Measurements from ENCODE around the gene TCF7L1. TPM values are rescaled to one million over a fixed set of nuclear protein-coding genes. Genes with fewer than 3 reads are reported as not detected.

Gene TCF7L1, protein sequence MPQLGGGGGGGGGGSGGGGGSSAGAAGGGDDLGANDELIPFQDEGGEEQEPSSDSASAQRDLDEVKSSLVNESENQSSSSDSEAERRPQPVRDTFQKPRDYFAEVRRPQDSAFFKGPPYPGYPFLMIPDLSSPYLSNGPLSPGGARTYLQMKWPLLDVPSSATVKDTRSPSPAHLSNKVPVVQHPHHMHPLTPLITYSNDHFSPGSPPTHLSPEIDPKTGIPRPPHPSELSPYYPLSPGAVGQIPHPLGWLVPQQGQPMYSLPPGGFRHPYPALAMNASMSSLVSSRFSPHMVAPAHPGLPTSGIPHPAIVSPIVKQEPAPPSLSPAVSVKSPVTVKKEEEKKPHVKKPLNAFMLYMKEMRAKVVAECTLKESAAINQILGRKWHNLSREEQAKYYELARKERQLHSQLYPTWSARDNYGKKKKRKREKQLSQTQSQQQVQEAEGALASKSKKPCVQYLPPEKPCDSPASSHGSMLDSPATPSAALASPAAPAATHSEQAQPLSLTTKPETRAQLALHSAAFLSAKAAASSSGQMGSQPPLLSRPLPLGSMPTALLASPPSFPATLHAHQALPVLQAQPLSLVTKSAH
- polyA plus RNA-seq (2012; rRNA removed) = 1.6 and 3.7 TPM in 2 replicates
- polyA plus RNA-seq (2012; cell fraction: cytosol; rRNA removed) = 3.1 and 3.3 TPM in 2 replicates
- 9.0 and 11.0 TPM in 2 replicates for polyA plus RNA-seq (2012; cell fraction: nucleus; rRNA removed)

DNA sequence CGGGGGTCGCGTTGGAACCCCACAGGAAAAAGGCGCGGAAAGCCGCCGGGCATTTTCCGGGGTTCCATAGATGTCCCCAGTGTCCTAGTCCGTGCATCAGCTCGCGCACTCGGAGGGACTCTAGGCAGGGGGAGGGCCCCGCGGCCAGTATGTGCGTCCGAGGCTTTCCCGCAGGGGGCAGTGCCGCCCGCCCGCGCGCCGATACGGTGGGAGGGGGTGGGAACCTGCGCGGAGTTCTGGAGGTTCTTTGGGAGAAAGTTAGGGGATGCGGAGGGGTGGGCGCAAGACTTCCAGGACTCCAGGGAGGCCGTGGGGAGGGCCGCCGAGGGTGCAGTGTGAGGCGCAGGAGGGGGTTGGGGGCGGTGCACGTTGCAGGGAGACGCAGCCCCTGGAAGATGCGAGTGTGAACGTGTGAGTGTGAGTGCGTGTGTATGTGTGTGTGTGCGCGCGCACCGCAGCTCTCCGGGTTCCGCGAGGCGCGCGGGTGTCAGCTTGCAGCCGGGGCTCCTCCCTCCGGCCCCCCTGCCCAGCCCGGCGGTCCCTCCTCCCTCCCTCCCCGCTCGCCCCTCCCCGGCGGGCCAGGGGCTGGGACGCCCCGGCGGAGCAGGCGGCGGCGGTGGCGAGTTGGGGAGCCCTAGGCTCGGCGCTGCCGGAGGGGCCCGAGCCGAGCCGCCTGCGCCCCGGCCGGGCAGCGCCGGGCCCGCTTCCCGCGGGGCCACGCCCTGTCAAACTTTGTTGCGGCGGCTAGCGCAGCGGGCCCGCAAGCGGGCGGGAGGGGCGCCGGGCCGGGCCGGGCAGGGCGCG is at the start of gene TCF7L1:
Gene TCF7L1, plus strand, starts transcription at position 559 of the 804 bp plus-strand sequence. CDS start 293 bp downstream, outside the sequence.
- Histone ChIP-seq H3K79me2 (ENCODE audit: insufficient read depth) (peaks cover 8% of the 10 kb centered on the region; the same call in 1 of the 2 replicates), H3K27ac (ENCODE audit: low read depth in 2 of 2, low read length in 1 of 2) (no peak within 1 kb of the TSS; a peak in 1 of 4 replicates), H4K20me1 (ENCODE audit: insufficient read depth) (no peaks in the 10 kb centered on the region), H3K9me2 (no peaks in the 10 kb centered on the region), H3K9ac (peak within 1 kb of the TSS; percentile 64), H3K4me2 (peak within 1 kb of the TSS; percentile 91), H3K27me3 (ENCODE audit: insufficient read depth) (no peaks in the 10 kb centered on the region), H3K4me3 (ENCODE audit: low read depth in 2 of 2, low read length in 1 of 2) (peak within 1 kb of the TSS; percentile 66 to 90), H3K36me3 (replicated peaks in 1 of 2; ENCODE audit: control insufficient read depth in 1 of 2, insufficient read depth in 2 of 2, low read length in 1 of 2) (no peaks in the 10 kb centered on the region), H2AFZ (ENCODE audit: low read depth) (peak within 1 kb of the TSS; percentile 99), H3K9me3 (no peaks in the 10 kb centered on the region), H3F3A (replicated peaks; ENCODE audit: insufficient read depth) (peaks cover 1% of the 10 kb centered on the region), H3K4me1 (ENCODE audit: control insufficient read depth in 1 of 2, insufficient read depth in 2 of 2, low read depth in 1 of 2, low read length in 1 of 2) (peaks cover 0 to 18% of the 10 kb centered on the region in 2 experiments; a peak in 2 of 4 replicates)
- under 1% methylated on average over 28 of the region's 91 CpGs for WGBS (ENCODE audit: low lambda C conversion rate)
- DNase-seq = peak; percentile 93
- TF ChIP-seq SIN3A (IDR thresholded peaks at IDR 0.05; ENCODE audit: borderline replicate concordance, low read depth, low read length) (peak; percentile 56; the same call in 1 of the 2 replicates), RAD21 (IDR thresholded peaks at IDR 0.05; ENCODE audit: low read length) (peak; percentile 75), MXI1 (IDR thresholded peaks at IDR 0.05; ENCODE audit: low read depth, low read length) (peak; percentile 65; the same call in 1 of the 2 replicates), RFX5 (IDR thresholded peaks at IDR 0.05; ENCODE audit: low read length) (no peak), NFIC (IDR thresholded peaks at IDR 0.05; ENCODE audit: borderline replicate concordance) (peak; percentile 44; the same call in 1 of the 2 replicates), EP300 (IDR thresholded peaks at IDR 0.05; ENCODE audit: borderline replicate concordance in 1 of 2, low read depth in 1 of 2, low read length in 1 of 2) (no peak), FOSL2 (IDR thresholded peaks at IDR 0.05; ENCODE audit: borderline replicate concordance, low read depth) (peak; percentile 10; the same call in 1 of the 2 replicates), NRF1 (IDR thresholded peaks at IDR 0.05; ENCODE audit: low read depth, low read length) (0 out of 2 replicates have a peak, but pooled peaks have one; percentile 33), MEF2A (IDR thresholded peaks at IDR 0.05; ENCODE audit: borderline replicate concordance, low read depth) (no peak), SMC3 (IDR thresholded peaks at IDR 0.05; ENCODE audit: low read depth, low read length) (peak; percentile 84), CHD2 (IDR thresholded peaks at IDR 0.05; ENCODE audit: low read length, partially characterized antibody) (no peak), TAF1 (IDR thresholded peaks at IDR 0.05; ENCODE audit: borderline replicate concordance, low read depth, low read length) (no peak)
- TF ChIP-seq, protein P1, sequence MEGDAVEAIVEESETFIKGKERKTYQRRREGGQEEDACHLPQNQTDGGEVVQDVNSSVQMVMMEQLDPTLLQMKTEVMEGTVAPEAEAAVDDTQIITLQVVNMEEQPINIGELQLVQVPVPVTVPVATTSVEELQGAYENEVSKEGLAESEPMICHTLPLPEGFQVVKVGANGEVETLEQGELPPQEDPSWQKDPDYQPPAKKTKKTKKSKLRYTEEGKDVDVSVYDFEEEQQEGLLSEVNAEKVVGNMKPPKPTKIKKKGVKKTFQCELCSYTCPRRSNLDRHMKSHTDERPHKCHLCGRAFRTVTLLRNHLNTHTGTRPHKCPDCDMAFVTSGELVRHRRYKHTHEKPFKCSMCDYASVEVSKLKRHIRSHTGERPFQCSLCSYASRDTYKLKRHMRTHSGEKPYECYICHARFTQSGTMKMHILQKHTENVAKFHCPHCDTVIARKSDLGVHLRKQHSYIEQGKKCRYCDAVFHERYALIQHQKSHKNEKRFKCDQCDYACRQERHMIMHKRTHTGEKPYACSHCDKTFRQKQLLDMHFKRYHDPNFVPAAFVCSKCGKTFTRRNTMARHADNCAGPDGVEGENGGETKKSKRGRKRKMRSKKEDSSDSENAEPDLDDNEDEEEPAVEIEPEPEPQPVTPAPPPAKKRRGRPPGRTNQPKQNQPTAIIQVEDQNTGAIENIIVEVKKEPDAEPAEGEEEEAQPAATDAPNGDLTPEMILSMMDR (IDR thresholded peaks at IDR 0.05) = peak; percentile 88
- TF ChIP-seq, protein P2, sequence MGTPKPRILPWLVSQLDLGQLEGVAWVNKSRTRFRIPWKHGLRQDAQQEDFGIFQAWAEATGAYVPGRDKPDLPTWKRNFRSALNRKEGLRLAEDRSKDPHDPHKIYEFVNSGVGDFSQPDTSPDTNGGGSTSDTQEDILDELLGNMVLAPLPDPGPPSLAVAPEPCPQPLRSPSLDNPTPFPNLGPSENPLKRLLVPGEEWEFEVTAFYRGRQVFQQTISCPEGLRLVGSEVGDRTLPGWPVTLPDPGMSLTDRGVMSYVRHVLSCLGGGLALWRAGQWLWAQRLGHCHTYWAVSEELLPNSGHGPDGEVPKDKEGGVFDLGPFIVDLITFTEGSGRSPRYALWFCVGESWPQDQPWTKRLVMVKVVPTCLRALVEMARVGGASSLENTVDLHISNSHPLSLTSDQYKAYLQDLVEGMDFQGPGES (IDR thresholded peaks at IDR 0.05; ENCODE audit: low read depth, low read length) = no peak
- TF ChIP-seq, protein P3, sequence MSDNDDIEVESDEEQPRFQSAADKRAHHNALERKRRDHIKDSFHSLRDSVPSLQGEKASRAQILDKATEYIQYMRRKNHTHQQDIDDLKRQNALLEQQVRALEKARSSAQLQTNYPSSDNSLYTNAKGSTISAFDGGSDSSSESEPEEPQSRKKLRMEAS (IDR thresholded peaks at IDR 0.05; ENCODE audit: low read depth) = peak; percentile 71
- TF ChIP-seq, protein P4, sequence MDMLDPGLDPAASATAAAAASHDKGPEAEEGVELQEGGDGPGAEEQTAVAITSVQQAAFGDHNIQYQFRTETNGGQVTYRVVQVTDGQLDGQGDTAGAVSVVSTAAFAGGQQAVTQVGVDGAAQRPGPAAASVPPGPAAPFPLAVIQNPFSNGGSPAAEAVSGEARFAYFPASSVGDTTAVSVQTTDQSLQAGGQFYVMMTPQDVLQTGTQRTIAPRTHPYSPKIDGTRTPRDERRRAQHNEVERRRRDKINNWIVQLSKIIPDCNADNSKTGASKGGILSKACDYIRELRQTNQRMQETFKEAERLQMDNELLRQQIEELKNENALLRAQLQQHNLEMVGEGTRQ (IDR thresholded peaks at IDR 0.05; ENCODE audit: borderline replicate concordance, low read depth, low read length) = no peak
- POLR2A ChIA-PET = interaction anchor here (1.1 kb wide), 1 partner anchor 152 kb away, joined by 3 read pairs; no protein-coding TSS in a partner anchor
- CTCF ChIA-PET = interaction anchor here (0.6 to 6.5 kb wide), 64 partner anchors 9 to 176 kb away, joined by 3 to 110 read pairs (median 4); no protein-coding TSS in a partner anchor

All from SK-N-SH (cell line).